Heart left ventricle (tissue), 13 donors: ENCODE results near the gene CNOT11.

Experiments used
- CTCF ChIP-seq, 12 donors: fragments of 200-600 bp; sonication (generic) in 4 of 12; IDR thresholded peaks; one replicate each; pipeline versions ENCODE4 v1.5.0 to v1.8.0; 2018 to 2022; ENCODE audit warnings: antibody characterized with exemption in 12 of 12, mild to moderate bottlenecking in 5 of 12
- POLR2A ChIP-seq, 2 donors: fragments of 450-650 bp; IDR thresholded peaks; one replicate each; pipeline ENCODE4 v1.6.1; 2017; ENCODE audit warnings: antibody characterized with exemption in 2 of 2, mild to moderate bottlenecking in 2 of 2, moderate library complexity in 2 of 2
- donor health status: ischemic (EF 13 %, LVEDD 7.1; RV severe dilation, severe dysfunction).
- donor health status: DM: no; HTN: yes; CAD: no.
- donor health status: DM: no; HTN: no; CAD: no.
- donor health status: ischemic (EF 25% LVEDD 6.9; RV normal size, moderate dysfunction).
- donor health status: ischemic (EF 25% LVEDD 5.7; RV mildly dilated, moderate dysfunction).
- donor health status: ischemic (EF 35%, LVEDD 5.7; RV mildly dilated, moderate dysfunction).
- donor health status: nonischemic (EF 11% LVEDD 7.7; RV severe dilation, severe dysfunction).
- donor health status: DM: yes; HTN: yes; CAD: no.
- donor health status: PGD.
- donor health status: ischemic (EF 29% LVEDD 5.4; RV normal size, mild dysfunction).
- donor health status: nonischemic (EF 23%, LVEDD 6.1; RV moderate dilation, normal function).

GRCh38 chr2:101296371-101296770 lies 43.7 kb downstream of the CNOT11 start:
- TF ChIP-seq CTCF (IDR thresholded peaks at IDR 0.05) (no peak), POLR2A (IDR thresholded peaks at IDR 0.05) (no peak)
